ENCODE results near the gene CRYBB1. TPM values are rescaled to one million over a fixed set of nuclear protein-coding genes. Genes with fewer than 3 reads are reported as not detected.

CRYBB1 gene
- total and polyA plus RNA-seq, 3 experiments from 2014 or later: not detected

DNA sequence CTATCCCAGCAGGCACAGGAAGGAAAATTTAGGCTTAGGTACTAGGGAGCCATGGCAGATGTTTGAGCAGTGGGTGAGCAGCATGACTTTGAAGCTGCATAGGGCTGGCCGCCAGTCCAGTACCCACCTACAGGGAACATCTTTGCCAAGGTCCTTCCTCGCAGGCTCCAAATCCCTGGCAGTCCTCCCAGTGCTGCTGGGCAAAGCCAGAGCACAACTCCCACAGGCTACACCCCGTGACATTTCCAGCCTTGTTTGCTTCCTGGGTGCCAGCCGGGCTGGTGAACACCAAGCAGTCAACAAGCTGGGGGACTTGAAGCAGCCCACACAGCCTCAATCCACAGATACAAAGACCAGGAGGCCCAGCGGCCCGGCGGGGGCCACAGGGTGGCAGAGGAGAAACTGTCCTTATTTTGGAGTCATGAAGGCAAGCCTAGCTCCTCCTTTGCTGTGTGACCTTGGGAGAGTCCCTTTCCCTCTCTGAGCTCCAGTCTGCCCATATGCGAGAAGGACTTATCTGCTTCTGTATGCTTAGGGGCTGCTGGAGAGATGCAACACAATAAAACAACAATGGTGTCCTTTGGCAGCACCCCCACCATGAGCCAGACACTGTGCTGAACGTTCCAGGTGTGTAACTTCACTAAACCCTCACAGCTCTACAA lies 55.9 kb downstream of the CRYBB1 start:
- H3K27me3 Mint-ChIP-seq: peaks cover 0 to 2% of the 10 kb centered on the region in 2 donors
- peaks cover 12% of the 10 kb centered on the region for H3K4me1 ChIP-seq (ENCODE audit: insufficient read depth, low read length)
- H3K9me3 Mint-ChIP-seq: no peaks in the 10 kb centered on the region
- no peaks in the 10 kb centered on the region for H3K27me3 ChIP-seq (ENCODE audit: insufficient read depth, low read length, poor library complexity, severe bottlenecking)
- H3K36me3 Mint-ChIP-seq: peaks cover 0 to 50% (median 3%) of the 10 kb centered on the region in 3 donors
- no peak for DNase-seq
- peaks cover 7% of the 10 kb centered on the region for H3K36me3 ChIP-seq (ENCODE audit: insufficient read depth, low read length)
- H3K27ac ChIP-seq (ENCODE audit: low read depth, low read length): no peak overlapping the region
- H3K4me1 Mint-ChIP-seq: peaks cover 66 to 92% (median 81%) of the 10 kb centered on the region in 3 donors
- H3K9me3 ChIP-seq (ENCODE audit: low read length): no peaks in the 10 kb centered on the region
- POLR2A ChIA-PET: interaction anchor here (0.6 kb wide), 1 partner anchor 82 kb away, joined by 4 read pairs; no protein-coding TSS in a partner anchor
- CTCF ChIA-PET: interaction anchor here (1.0 to 1.4 kb wide), 2 partner anchors 59 to 111 kb away, joined by 3 read pairs; no protein-coding TSS in a partner anchor
- no peak overlapping the region for H3K4me3 Mint-ChIP-seq
- H3K4me3 ChIP-seq (ENCODE audit: low read length): no peak overlapping the region
- H3K27ac Mint-ChIP-seq: peak overlapping the region in 7 of 8 donors; percentile 41 to 90 (median 68)

- H3K4me1 Mint-ChIP-seq: peaks cover 58 to 90% (median 68%) of the 10 kb centered on the region in 3 donors
- no peak overlapping the region for H3K4me3 ChIP-seq (ENCODE audit: low read length)
- CTCF ChIA-PET: no interaction called here
- peaks cover 0 to 2% of the 10 kb centered on the region in 2 donors for H3K27me3 Mint-ChIP-seq
- no peak overlapping the region for H3K4me3 Mint-ChIP-seq
- H3K36me3 Mint-ChIP-seq: peaks cover 0 to 54% (median 3%) of the 10 kb centered on the region in 3 donors
- peaks cover 9% of the 10 kb centered on the region for H3K4me1 ChIP-seq (ENCODE audit: insufficient read depth, low read length)
- peak overlapping the region in 5 of 8 donors; percentile 51 to 81 (median 58) for H3K27ac Mint-ChIP-seq
- DNase-seq: no peak
- H3K27me3 ChIP-seq (ENCODE audit: insufficient read depth, low read length, poor library complexity, severe bottlenecking): no peaks in the 10 kb centered on the region
- H3K36me3 ChIP-seq (ENCODE audit: insufficient read depth, low read length): peaks cover 7% of the 10 kb centered on the region
- H3K27ac ChIP-seq (ENCODE audit: low read depth, low read length): no peak overlapping the region
- no peaks in the 10 kb centered on the region for H3K9me3 ChIP-seq (ENCODE audit: low read length)
- POLR2A ChIA-PET: no interaction called here
- H3K9me3 Mint-ChIP-seq: no peaks in the 10 kb centered on the region
Measured at GRCh38 chr22:26559961-26560575, 57.8 kb downstream of the CRYBB1 start.

- no peaks in the 10 kb centered on the region for H3K36me3 ChIP-seq (ENCODE audit: insufficient read depth, low read length)
- H3K27ac ChIP-seq (ENCODE audit: low read depth, low read length): no peak overlapping the region
- H3K4me1 ChIP-seq (ENCODE audit: insufficient read depth, low read length): no peaks in the 10 kb centered on the region
- POLR2A ChIA-PET: no interaction called here
- H3K36me3 Mint-ChIP-seq: peaks cover 0 to 40% (median 4%) of the 10 kb centered on the region in 3 donors
- H3K4me3 Mint-ChIP-seq: no peak overlapping the region
- no peaks in the 10 kb centered on the region for H3K27me3 ChIP-seq (ENCODE audit: insufficient read depth, low read length, poor library complexity, severe bottlenecking)
- CTCF ChIA-PET: interaction anchor here (1.4 kb wide), 1 partner anchor 21 kb away, joined by 3 read pairs; no protein-coding TSS in a partner anchor
- no peak overlapping the region for H3K4me3 ChIP-seq (ENCODE audit: low read length)
- no peak for DNase-seq
- H3K27ac Mint-ChIP-seq: peak overlapping the region in 7 of 8 donors; percentile 28 to 92 (median 66)
- peaks cover 55 to 90% (median 67%) of the 10 kb centered on the region in 3 donors for H3K4me1 Mint-ChIP-seq
- no peaks in the 10 kb centered on the region for H3K9me3 Mint-ChIP-seq
- no peaks in the 10 kb centered on the region for H3K9me3 ChIP-seq (ENCODE audit: low read length)
- peaks cover 0 to 2% of the 10 kb centered on the region in 2 donors for H3K27me3 Mint-ChIP-seq
Measured at GRCh38 chr22:26558248-26558895, 59.5 kb downstream of the CRYBB1 start.

GRCh38 chr22:26556904-26557303 lies 60.9 kb downstream of the CRYBB1 start:
- Histone ChIP-seq H3K36me3 (ENCODE audit: insufficient read depth, low read length) (no peaks in the 10 kb centered on the region), H3K27me3 (ENCODE audit: insufficient read depth, low read length, poor library complexity, severe bottlenecking) (no peaks in the 10 kb centered on the region), H3K4me3 (ENCODE audit: low read length) (no peak overlapping the region), H3K9me3 (ENCODE audit: low read length) (no peaks in the 10 kb centered on the region), H3K4me1 (ENCODE audit: insufficient read depth, low read length) (no peaks in the 10 kb centered on the region), H3K27ac (ENCODE audit: low read depth, low read length) (no peak overlapping the region)
- Mint-ChIP-seq H3K9me3 (no peaks in the 10 kb centered on the region), H3K4me1 (peaks cover 49 to 88% (median 65%) of the 10 kb centered on the region in 3 donors), H3K36me3 (peaks cover 0 to 44% (median 4%) of the 10 kb centered on the region in 3 donors), H3K27me3 (peaks cover 0 to 2% of the 10 kb centered on the region in 2 donors), H3K27ac (peak overlapping the region in 6 of 8 donors; percentile 10 to 86 (median 30)), H3K4me3 (no peak overlapping the region)
- ChIA-PET POLR2A (no interaction called here), CTCF (interaction anchor here (1.0 to 1.1 kb wide), 2 partner anchors 9 to 192 kb away, joined by 3 read pairs; no protein-coding TSS in a partner anchor)
- DNase-seq: no peak

DNA sequence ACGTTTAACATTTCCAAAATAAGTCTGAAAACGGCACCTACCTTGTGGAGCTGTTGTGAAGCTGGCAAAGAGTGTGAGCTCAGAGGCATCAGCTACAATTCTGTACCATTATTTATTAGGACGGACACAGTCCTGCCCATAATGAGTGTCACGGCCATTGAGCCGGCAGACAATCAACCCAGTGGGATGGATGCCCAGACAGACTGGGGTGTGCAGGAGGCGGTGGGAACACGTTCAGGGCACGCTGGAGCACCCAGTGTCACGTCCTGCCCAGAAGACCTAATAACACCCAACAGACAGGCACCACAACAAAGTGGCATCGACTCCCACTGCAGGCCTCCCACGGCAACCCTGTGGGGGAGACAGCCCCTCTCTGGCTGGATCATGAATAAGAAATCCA lies 62.3 kb downstream of the CRYBB1 start:
- Mint-ChIP-seq H3K27me3 (no peaks in the 10 kb centered on the region), H3K4me3 (no peak overlapping the region), H3K27ac (peak overlapping the region in 2 of 8 donors; percentile 30 to 45), H3K36me3 (peaks cover 0 to 48% (median 6%) of the 10 kb centered on the region in 3 donors), H3K9me3 (no peaks in the 10 kb centered on the region), H3K4me1 (peaks cover 50 to 90% (median 64%) of the 10 kb centered on the region in 3 donors)
- Histone ChIP-seq H3K4me3 (ENCODE audit: low read length) (no peak overlapping the region), H3K9me3 (ENCODE audit: low read length) (no peaks in the 10 kb centered on the region), H3K4me1 (ENCODE audit: insufficient read depth, low read length) (no peaks in the 10 kb centered on the region), H3K27ac (ENCODE audit: low read depth, low read length) (no peak overlapping the region), H3K36me3 (ENCODE audit: insufficient read depth, low read length) (no peaks in the 10 kb centered on the region), H3K27me3 (ENCODE audit: insufficient read depth, low read length, poor library complexity, severe bottlenecking) (no peaks in the 10 kb centered on the region)
- POLR2A ChIA-PET: no interaction called here
- DNase-seq: no peak
- CTCF ChIA-PET: interaction anchor here (1.0 kb wide), 1 partner anchor 14 kb away, joined by 3 read pairs; no protein-coding TSS in a partner anchor

- Histone ChIP-seq H3K4me3 (ENCODE audit: low read length) (no peak overlapping the region), H3K27ac (ENCODE audit: low read depth, low read length) (no peak overlapping the region), H3K4me1 (ENCODE audit: insufficient read depth, low read length) (no peaks in the 10 kb centered on the region), H3K36me3 (ENCODE audit: insufficient read depth, low read length) (no peaks in the 10 kb centered on the region), H3K9me3 (ENCODE audit: low read length) (no peaks in the 10 kb centered on the region), H3K27me3 (ENCODE audit: insufficient read depth, low read length, poor library complexity, severe bottlenecking) (no peaks in the 10 kb centered on the region)
- Mint-ChIP-seq H3K36me3 (peaks cover 0 to 50% (median 6%) of the 10 kb centered on the region in 3 donors), H3K4me3 (no peak overlapping the region), H3K4me1 (peaks cover 50 to 90% (median 65%) of the 10 kb centered on the region in 3 donors), H3K27me3 (no peaks in the 10 kb centered on the region), H3K27ac (peak overlapping the region in 2 of 8 donors; percentile 6 to 15), H3K9me3 (no peaks in the 10 kb centered on the region)
- POLR2A ChIA-PET: no interaction called here
- CTCF ChIA-PET: interaction anchor here (1.0 kb wide), 1 partner anchor 13 kb away, joined by 3 read pairs; no protein-coding TSS in a partner anchor
- DNase-seq: no peak
Measured at GRCh38 chr22:26554956-26555355, 62.9 kb downstream of the CRYBB1 start.

GRCh38 chr22:26553056-26553752 lies 64.6 kb downstream of the CRYBB1 start:
- H3K4me1 ChIP-seq (ENCODE audit: insufficient read depth, low read length): no peaks in the 10 kb centered on the region
- Mint-ChIP-seq H3K27ac (peak overlapping the region in 7 of 8 donors; percentile 5 to 89 (median 50)), H3K36me3 (peaks cover 0 to 44% (median 3%) of the 10 kb centered on the region in 3 donors), H3K9me3 (no peaks in the 10 kb centered on the region), H3K4me3 (peak overlapping the region in 1 of 7 donors; percentile 36), H3K4me1 (peaks cover 43 to 83% (median 57%) of the 10 kb centered on the region in 3 donors), H3K27me3 (no peaks in the 10 kb centered on the region)
- ChIA-PET CTCF (no interaction called here), POLR2A (no interaction called here)
- H3K36me3 ChIP-seq (ENCODE audit: insufficient read depth, low read length): no peaks in the 10 kb centered on the region
- no peaks in the 10 kb centered on the region for H3K27me3 ChIP-seq (ENCODE audit: insufficient read depth, low read length, poor library complexity, severe bottlenecking)
- DNase-seq: no peak
- H3K9me3 ChIP-seq (ENCODE audit: low read length): no peaks in the 10 kb centered on the region
- no peak overlapping the region for H3K4me3 ChIP-seq (ENCODE audit: low read length)
- no peak overlapping the region for H3K27ac ChIP-seq (ENCODE audit: low read depth, low read length)

Data from CD8-positive, alpha-beta memory T cell (primary cell).